OCI-LY1 (cell line): ENCODE data around the gene PLCB2.

Source experiments
- EZH2 ChIP-seq: fragments of 200-600 bp; sonication (generic), shearing (Covaris generic); IDR thresholded peaks from 2 replicates; pipeline ENCODE4 v1.8.0; 2017; ENCODE audit warnings: borderline replicate concordance, mixed run types, mild to moderate bottlenecking, antibody characterized with exemption, low read length, moderate library complexity, mixed read lengths
- TF ChIP-seq, protein P1 (sequence below): fragments of 200-600 bp; sonication (generic), shearing (Covaris generic); IDR thresholded peaks from 2 replicates; pipeline ENCODE4 v1.5.1; 2017; ENCODE audit warnings: mild to moderate bottlenecking, antibody characterized with exemption, low read length, moderate library complexity, mixed read lengths

DNA sequence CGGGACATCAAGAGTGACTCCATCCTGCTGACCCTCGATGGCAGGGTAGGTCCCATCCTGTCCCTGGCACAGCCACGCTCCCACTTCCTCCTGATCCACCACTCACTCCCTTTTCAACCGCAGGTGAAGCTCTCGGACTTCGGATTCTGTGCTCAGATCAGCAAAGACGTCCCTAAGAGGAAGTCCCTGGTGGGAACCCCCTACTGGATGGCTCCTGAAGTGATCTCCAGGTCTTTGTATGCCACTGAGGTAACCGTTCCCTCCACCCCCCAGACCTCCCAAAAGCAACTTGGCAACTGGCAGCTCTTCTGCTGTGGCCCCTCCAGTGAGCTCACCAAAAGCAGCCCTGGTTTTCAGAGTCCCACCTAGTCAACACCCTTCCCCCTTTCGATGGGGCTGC, 34.3 kb downstream of the PLCB2 start:
- TF ChIP-seq, protein P1, sequence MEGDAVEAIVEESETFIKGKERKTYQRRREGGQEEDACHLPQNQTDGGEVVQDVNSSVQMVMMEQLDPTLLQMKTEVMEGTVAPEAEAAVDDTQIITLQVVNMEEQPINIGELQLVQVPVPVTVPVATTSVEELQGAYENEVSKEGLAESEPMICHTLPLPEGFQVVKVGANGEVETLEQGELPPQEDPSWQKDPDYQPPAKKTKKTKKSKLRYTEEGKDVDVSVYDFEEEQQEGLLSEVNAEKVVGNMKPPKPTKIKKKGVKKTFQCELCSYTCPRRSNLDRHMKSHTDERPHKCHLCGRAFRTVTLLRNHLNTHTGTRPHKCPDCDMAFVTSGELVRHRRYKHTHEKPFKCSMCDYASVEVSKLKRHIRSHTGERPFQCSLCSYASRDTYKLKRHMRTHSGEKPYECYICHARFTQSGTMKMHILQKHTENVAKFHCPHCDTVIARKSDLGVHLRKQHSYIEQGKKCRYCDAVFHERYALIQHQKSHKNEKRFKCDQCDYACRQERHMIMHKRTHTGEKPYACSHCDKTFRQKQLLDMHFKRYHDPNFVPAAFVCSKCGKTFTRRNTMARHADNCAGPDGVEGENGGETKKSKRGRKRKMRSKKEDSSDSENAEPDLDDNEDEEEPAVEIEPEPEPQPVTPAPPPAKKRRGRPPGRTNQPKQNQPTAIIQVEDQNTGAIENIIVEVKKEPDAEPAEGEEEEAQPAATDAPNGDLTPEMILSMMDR, result no peak
- no peak for TF ChIP-seq EZH2
